ENCODE measurements around the gene LIN54. TPM values are rescaled to one million over a fixed set of nuclear protein-coding genes. Genes with fewer than 3 reads are reported as not detected.

Gene LIN54
- total RNA-seq, 2 donors from 2014 or later = 14.5 to 18.1 TPM

- DNase-seq = no peak
- H3K27ac Mint-ChIP-seq = no peak overlapping the region
- WGBS, 2 experiments (ENCODE audit: insufficient coverage in 1 of 2, insufficient read length in 1 of 2) = 83% methylated on average over 1 of the region's 2 CpGs; no CpG with 5 or more reads in 1 of the 2 experiments
- Histone ChIP-seq H3K9ac (ENCODE audit: extremely low read depth, low read length, poor library complexity, severe bottlenecking) (no peak overlapping the region), H3K4me3 (ENCODE audit: low read length) (no peak overlapping the region), H3K9me3 (ENCODE audit: control insufficient read depth, low read length) (no peaks in the 10 kb centered on the region), H3K36me3 (ENCODE audit: control insufficient read depth, insufficient read depth, low read length) (peaks cover 55% of the 10 kb centered on the region), H3K27ac (ENCODE audit: low read depth, low read length) (no peak overlapping the region), H3K4me1 (ENCODE audit: control insufficient read depth, insufficient read depth, low read length) (no peaks in the 10 kb centered on the region), H3K27me3 (ENCODE audit: control insufficient read depth, insufficient read depth, low read length, poor library complexity, severe bottlenecking) (no peaks in the 10 kb centered on the region)
- no peaks in the 10 kb centered on the region for H3K27me3 Mint-ChIP-seq (ENCODE audit: insufficient read depth)
- H3K9me3 Mint-ChIP-seq = no peaks in the 10 kb centered on the region
- no peaks in the 10 kb centered on the region for H3K4me1 Mint-ChIP-seq
- TF ChIP-seq CTCF (conservative IDR thresholded peaks at IDR 0.05) = no peak
- H3K36me3 Mint-ChIP-seq (ENCODE audit: low read depth) = peaks cover 47% of the 10 kb centered on the region
- H3K4me3 Mint-ChIP-seq = no peak overlapping the region
Observed at GRCh38 chr4:82913305-82913704, 97.3 kb downstream of the LIN54 start.

- no peak overlapping the region for H3K27ac ChIP-seq (ENCODE audit: low read depth, low read length)
- no peak for DNase-seq
- no peaks in the 10 kb centered on the region for H3K4me1 ChIP-seq (ENCODE audit: control insufficient read depth, insufficient read depth, low read length)
- peaks cover 70% of the 10 kb centered on the region for H3K36me3 ChIP-seq (ENCODE audit: control insufficient read depth, insufficient read depth, low read length)
- no peaks in the 10 kb centered on the region for H3K4me1 Mint-ChIP-seq
- no peak overlapping the region for H3K27ac Mint-ChIP-seq
- no peaks in the 10 kb centered on the region for H3K27me3 Mint-ChIP-seq (ENCODE audit: insufficient read depth)
- no peak overlapping the region for H3K4me3 Mint-ChIP-seq
- 92% methylated on average over 1 of the region's 1 CpG; no CpG with 5 or more reads in 1 of the 2 experiments for WGBS, 2 experiments (ENCODE audit: insufficient coverage in 1 of 2, insufficient read length in 1 of 2)
- no peak for TF ChIP-seq CTCF (conservative IDR thresholded peaks at IDR 0.05)
- H3K9me3 Mint-ChIP-seq = no peaks in the 10 kb centered on the region
- H3K36me3 Mint-ChIP-seq (ENCODE audit: low read depth) = peaks cover 58% of the 10 kb centered on the region
- H3K27me3 ChIP-seq (ENCODE audit: control insufficient read depth, insufficient read depth, low read length, poor library complexity, severe bottlenecking) = no peaks in the 10 kb centered on the region
- no peaks in the 10 kb centered on the region for H3K9me3 ChIP-seq (ENCODE audit: control insufficient read depth, low read length)
- no peak overlapping the region for H3K4me3 ChIP-seq (ENCODE audit: low read length)
- H3K9ac ChIP-seq (ENCODE audit: extremely low read depth, low read length, poor library complexity, severe bottlenecking) = no peak overlapping the region
Observed at GRCh38 chr4:82909326-82909725, 101.3 kb downstream of the LIN54 start.

GRCh38 chr4:82906469-82906868 lies 104.2 kb downstream of the LIN54 start:
- Histone ChIP-seq H3K4me1 (ENCODE audit: control insufficient read depth, insufficient read depth, low read length) (no peaks in the 10 kb centered on the region), H3K27me3 (ENCODE audit: control insufficient read depth, insufficient read depth, low read length, poor library complexity, severe bottlenecking) (no peaks in the 10 kb centered on the region), H3K9me3 (ENCODE audit: control insufficient read depth, low read length) (no peaks in the 10 kb centered on the region), H3K27ac (ENCODE audit: low read depth, low read length) (no peak overlapping the region), H3K36me3 (ENCODE audit: control insufficient read depth, insufficient read depth, low read length) (peaks cover 53% of the 10 kb centered on the region), H3K4me3 (ENCODE audit: low read length) (no peak overlapping the region), H3K9ac (ENCODE audit: extremely low read depth, low read length, poor library complexity, severe bottlenecking) (no peak overlapping the region)
- Mint-ChIP-seq H3K4me1 (no peaks in the 10 kb centered on the region), H3K36me3 (ENCODE audit: low read depth) (peaks cover 48% of the 10 kb centered on the region), H3K27me3 (ENCODE audit: insufficient read depth) (no peaks in the 10 kb centered on the region), H3K27ac (no peak overlapping the region), H3K4me3 (no peak overlapping the region), H3K9me3 (no peaks in the 10 kb centered on the region)
- WGBS, 2 experiments (ENCODE audit: insufficient coverage in 1 of 2, insufficient read length in 1 of 2) = 93 to 94% methylated on average over 2 to 3 of the region's 3 CpGs
- TF ChIP-seq CTCF (conservative IDR thresholded peaks at IDR 0.05) = no peak
- no peak for DNase-seq

Measured in endodermal cell (in vitro differentiated cells).